Liver (tissue), 9 donors: ENCODE measurements around the gene HDLBP. TPM values are rescaled to one million over a fixed set of nuclear protein-coding genes. Genes with fewer than 3 reads are reported as not detected.

ENCODE experiments used
- DNase-seq: peaks from one replicate; pipeline ENCODE4 v3.0.0-alpha.2; 2017; ENCODE audit warnings: low spot score
- H3K27ac ChIP-seq, 2 donors: one replicate each; pipeline ENCODE4 v1.7.0; 2013; ENCODE audit warnings: inconsistent platforms in 2 of 2, low read length in 2 of 2, control low read depth in 1 of 2, low read depth in 1 of 2, mild to moderate bottlenecking in 1 of 2
- H3K27me3 ChIP-seq, 4 donors: one replicate each; pipeline versions ENCODE4 v1.6.1 to v1.7.0; 2013; ENCODE audit warnings: low read length in 3 of 4, inconsistent platforms in 1 of 4, mild to moderate bottlenecking in 1 of 4, moderate library complexity in 1 of 4; ENCODE audit not compliant: control insufficient read depth in 4 of 4, insufficient read depth in 4 of 4
- H3K36me3 ChIP-seq, 4 donors: one replicate each; pipeline versions ENCODE4 v1.6.1 to v1.7.0; 2013; ENCODE audit warnings: low read length in 3 of 4, mild to moderate bottlenecking in 3 of 4, low read depth in 1 of 4, moderate library complexity in 1 of 4; ENCODE audit not compliant: control insufficient read depth in 4 of 4, insufficient read depth in 3 of 4
- H3K4me1 ChIP-seq, 4 donors: one replicate each; pipeline versions ENCODE4 v1.6.1 to v1.7.0; 2013; ENCODE audit warnings: low read length in 3 of 4, mild to moderate bottlenecking in 3 of 4, moderate library complexity in 1 of 4; ENCODE audit not compliant: control insufficient read depth in 4 of 4, insufficient read depth in 4 of 4
- H3K4me3 ChIP-seq, 3 donors: one replicate each; pipeline versions ENCODE4 v1.6.1 to v1.7.0; 2013; ENCODE audit warnings: low read length in 3 of 3, control low read depth in 1 of 3, low read depth in 1 of 3, mild to moderate bottlenecking in 1 of 3
- H3K9ac ChIP-seq, 2 donors: one replicate each; pipeline ENCODE4 v1.7.0; 2013; ENCODE audit warnings: low read length in 2 of 2, mild to moderate bottlenecking in 2 of 2, moderate library complexity in 2 of 2, control low read depth in 1 of 2, low read depth in 1 of 2
- H3K9me3 ChIP-seq, 4 donors: one replicate each; pipeline versions ENCODE4 v1.6.1 to v1.7.0; 2013; ENCODE audit warnings: low read length in 3 of 4; ENCODE audit not compliant: control insufficient read depth in 4 of 4
- ATF3 ChIP-seq: IDR thresholded peaks from 2 replicates; pipeline ENCODE4 v1.6.1; 2016; ENCODE audit warnings: antibody characterized with exemption
- CTCF ChIP-seq: fragments of 150-350 bp; IDR thresholded peaks from 2 replicates; pipeline ENCODE4 v1.5.1; 2017; ENCODE audit warnings: improper control_type of control experiment, low read depth, low read length; ENCODE audit not compliant: missing input control
- EGR1 ChIP-seq, 2 donors: IDR thresholded peaks; 2 replicates each; pipeline ENCODE4 v1.6.1; 2016 to 2018; ENCODE audit warnings: antibody characterized with exemption in 2 of 2, low read depth in 2 of 2
- FOXA1 ChIP-seq: IDR thresholded peaks from 2 replicates; pipeline ENCODE4 v1.6.1; 2016; ENCODE audit warnings: antibody characterized with exemption
- FOXA2 ChIP-seq: IDR thresholded peaks from 2 replicates; pipeline ENCODE4 v1.6.1; 2016; ENCODE audit warnings: antibody characterized with exemption
- GABPA ChIP-seq, 2 donors: IDR thresholded peaks in 1 of 2; conservative IDR thresholded peaks in 1 of 2; 2 replicates each; pipeline ENCODE4 v1.6.1; 2016; ENCODE audit warnings: antibody characterized with exemption in 2 of 2, mild to moderate bottlenecking in 1 of 2, moderate library complexity in 1 of 2
- HNF4A ChIP-seq, 2 donors: conservative IDR thresholded peaks; 2 replicates each; pipeline ENCODE4 v1.6.1; 2016; ENCODE audit warnings: antibody characterized with exemption in 2 of 2, mild to moderate bottlenecking in 2 of 2
- HNF4G ChIP-seq: IDR thresholded peaks from 2 replicates; pipeline ENCODE4 v1.6.1; 2016; ENCODE audit warnings: antibody characterized with exemption
- JUND ChIP-seq, 2 donors: IDR thresholded peaks; 2 replicates each; pipeline ENCODE4 v1.6.1; 2016; ENCODE audit warnings: antibody characterized with exemption in 2 of 2
- MAX ChIP-seq: IDR thresholded peaks from 2 replicates; pipeline ENCODE4 v1.6.1; 2016; ENCODE audit warnings: antibody characterized with exemption
- NR2F2 ChIP-seq: IDR thresholded peaks from 2 replicates; pipeline ENCODE4 v1.6.1; 2016; ENCODE audit warnings: antibody characterized with exemption
- RAD21 ChIP-seq, 2 donors: IDR thresholded peaks; 2 replicates each; pipeline ENCODE4 v1.6.1; 2016; ENCODE audit warnings: antibody characterized with exemption in 2 of 2, mild to moderate bottlenecking in 2 of 2
- REST ChIP-seq: IDR thresholded peaks from 2 replicates; pipeline ENCODE4 v1.6.1; 2016; ENCODE audit warnings: antibody characterized with exemption, mild to moderate bottlenecking
- RXRA ChIP-seq, 2 donors: IDR thresholded peaks; 2 replicates each; pipeline ENCODE4 v1.6.1; 2017 to 2018; ENCODE audit warnings: antibody characterized with exemption in 2 of 2, mild to moderate bottlenecking in 1 of 2
- SP1 ChIP-seq: IDR thresholded peaks from 2 replicates; pipeline ENCODE4 v1.6.1; 2018; ENCODE audit warnings: antibody characterized with exemption, mild to moderate bottlenecking
- TAF1 ChIP-seq: conservative IDR thresholded peaks from 2 replicates; pipeline ENCODE4 v1.6.1; 2016; ENCODE audit warnings: antibody characterized with exemption, mild to moderate bottlenecking
- YY1 ChIP-seq: IDR thresholded peaks from 2 replicates; pipeline ENCODE4 v1.6.1; 2016; ENCODE audit warnings: antibody characterized with exemption, mild to moderate bottlenecking
- ZBTB33 ChIP-seq: IDR thresholded peaks from 2 replicates; pipeline ENCODE4 v1.6.1; 2016; ENCODE audit warnings: antibody characterized with exemption
- WGBS: extraction: QIAGEN DNeasy Blood & Tissue Kit; methylation state at CpG from one replicate; pipeline ENCODE4 v1.1.7; 2013; 5-methylcytosine and 5-hydroxymethylcytosine counted together
- polyA plus RNA-seq, 2 donors: library from polyadenylated mRNA; stranded (reverse) in 1 of 2; unstranded in 1 of 2; fragments of 200-250 nt in 1 of 2; fragments of >200 nt in 1 of 2; fragmentation: Nextera tagmentation in 1 of 2; extraction: Ambion mirVana in 1 of 2; gene quantifications; one replicate each; pipeline versions ENCODE4 v1.2.1 to v1.2.3, GENCODE V29; 2013 to 2015
- total RNA-seq, 2 donors: library from RNA; depleted of rRNA; stranded (reverse); fragments of >200 nt; gene quantifications; one replicate each; pipeline ENCODE4 v1.2.3, GENCODE V29; 2014
- donor health status: healthy.
- donor health status: healthy.
- donor health status: healthy.
- donor health status: healthy.
- donor health status: healthy.

The HDLBP gene
- total and polyA plus RNA-seq, 4 donors, result 219 to 580 (median 258) TPM

DNA sequence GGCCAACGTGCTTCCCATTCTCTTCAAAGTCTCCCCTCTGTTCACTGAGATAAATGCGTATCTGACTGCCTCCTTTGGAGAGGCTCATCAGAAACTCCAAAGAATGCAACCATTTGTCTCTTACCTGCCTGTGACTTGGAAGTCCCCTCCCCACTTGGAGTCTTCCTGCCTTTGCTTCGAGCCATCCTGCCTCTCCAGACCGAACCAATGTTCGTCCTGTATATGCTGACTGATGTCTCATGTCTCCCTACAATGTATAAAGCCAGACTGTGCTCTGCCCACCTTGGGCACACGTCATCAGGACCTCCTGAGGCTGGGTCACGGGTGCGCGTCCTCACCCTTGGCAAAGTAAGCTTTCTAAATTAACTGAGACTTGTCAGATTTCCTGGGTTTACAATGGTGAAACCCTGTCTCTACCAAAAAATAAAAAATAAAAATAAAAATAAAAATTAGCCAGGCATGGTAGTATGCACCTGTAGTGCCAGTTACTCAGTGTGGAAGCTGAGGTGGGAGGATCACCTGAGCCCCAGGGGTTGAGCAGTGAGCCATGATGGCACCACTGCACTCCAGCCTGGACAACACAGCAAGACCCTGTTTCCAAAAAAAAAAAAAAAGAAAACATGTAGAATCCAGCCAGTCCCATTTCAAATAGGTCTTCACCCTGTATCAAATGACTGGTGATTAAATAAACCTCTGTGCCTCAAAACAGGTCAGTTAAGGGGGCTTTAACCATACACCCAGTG lies 29.0 kb downstream of the HDLBP start:
- Histone ChIP-seq H3K27me3 (no peaks in the 10 kb centered on the region), H3K4me1 (peaks cover 4 to 21% (median 15%) of the 10 kb centered on the region in 4 donors), H3K4me3 (no peak overlapping the region), H3K36me3 (no peaks in the 10 kb centered on the region), H3K27ac (no peak overlapping the region), H3K9ac (no peak overlapping the region), H3K9me3 (no peaks in the 10 kb centered on the region)
- TF ChIP-seq MAX, result no peak
- TF ChIP-seq FOXA2, result no peak
- no peak for TF ChIP-seq EGR1 (IDR thresholded peaks at IDR 0.05; ENCODE audit: low read depth in 2 of 2)
- no peak for TF ChIP-seq SP1
- no peak for TF ChIP-seq ATF3
- no peak for TF ChIP-seq NR2F2
- no peak for TF ChIP-seq HNF4A (conservative IDR thresholded peaks at IDR 0.05)
- TF ChIP-seq GABPA (IDR thresholded peaks at IDR 0.05 in 1 of 2, conservative IDR thresholded peaks at IDR 0.05 in 1 of 2), result no peak
- no peak for TF ChIP-seq RAD21 (IDR thresholded peaks at IDR 0.05)
- no peak for TF ChIP-seq YY1
- TF ChIP-seq ZBTB33, result no peak
- TF ChIP-seq CTCF, result no peak
- no peak for TF ChIP-seq JUND (IDR thresholded peaks at IDR 0.05)
- TF ChIP-seq REST, result no peak
- TF ChIP-seq HNF4G, result no peak
- no peak for TF ChIP-seq RXRA (IDR thresholded peaks at IDR 0.05)
- no peak for TF ChIP-seq FOXA1
- no peak for TF ChIP-seq TAF1
- WGBS, result 97% methylated on average over 9 of the region's 9 CpGs
- DNase-seq, result no peak
